NCI-H510A (cell line): ENCODE results near the gene SLC9A9.
"Not testable (repeated sequence)": the region's sequence is repeated elsewhere in the genome, so short reads cannot be mapped to it uniquely, and the experiment has no call there.

Source experiments
- DNase-seq: peaks from one replicate; lab custom pipeline; 2025; lab: John Stamatoyannopoulos, UW

The SLC9A9 gene

DNA sequence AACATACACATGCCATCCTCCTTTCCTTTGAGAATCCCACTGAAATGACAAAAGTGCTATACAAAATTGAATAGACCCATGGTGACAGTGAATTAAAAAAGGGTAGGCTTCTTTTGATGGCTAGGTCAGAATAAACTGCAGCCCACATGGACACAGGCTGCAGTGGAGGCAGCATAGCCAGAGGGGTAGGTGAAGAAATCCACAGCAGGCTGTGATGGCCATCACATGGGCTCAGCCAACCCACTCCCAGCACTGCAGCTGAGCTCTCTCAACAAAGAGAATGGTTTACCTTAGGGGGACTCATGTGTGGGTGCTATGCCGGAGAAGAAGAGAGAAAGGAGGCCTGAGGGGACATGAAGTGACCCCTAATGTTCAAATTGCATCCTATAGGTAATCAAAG, 397.6 kb downstream of the SLC9A9 start:
- DNase-seq = no peak

DNA sequence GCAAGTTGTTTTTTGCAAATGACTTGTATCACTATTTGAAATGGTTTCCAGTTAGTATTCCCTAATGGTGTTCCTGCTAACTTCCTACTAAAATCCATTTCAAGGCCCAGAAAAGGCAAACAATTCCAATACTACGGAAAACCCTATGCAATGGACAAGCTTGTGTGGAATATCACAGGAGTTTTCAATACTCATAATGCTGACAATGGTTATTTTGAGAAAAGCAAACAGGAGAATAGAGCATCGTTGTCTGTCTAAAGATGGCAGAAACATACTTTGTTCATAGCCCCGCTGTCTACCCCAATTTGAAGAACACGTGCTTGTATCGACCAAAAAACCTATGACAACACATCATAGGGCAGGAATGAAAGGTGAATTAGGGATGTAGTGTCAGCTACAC, 400.8 kb downstream of the SLC9A9 start:
- no peak for DNase-seq

DNA sequence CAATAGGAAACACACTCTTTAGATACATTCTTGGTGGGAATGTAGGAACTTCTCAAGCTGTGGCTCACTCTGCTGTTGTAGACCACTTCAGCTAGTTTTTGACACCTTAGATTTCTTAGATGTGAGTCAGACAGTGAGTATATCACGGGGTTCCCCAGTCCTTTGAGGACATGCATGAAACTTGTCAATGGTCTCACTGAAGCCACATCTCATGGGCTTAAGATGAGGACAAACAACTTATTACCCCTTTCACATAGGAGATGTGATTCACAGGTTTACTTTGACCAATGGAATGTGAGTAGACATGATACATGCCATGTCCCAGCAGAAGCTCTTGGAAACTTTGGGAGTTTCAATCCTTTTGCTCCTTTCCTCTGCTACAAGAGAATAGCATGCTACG, 403.1 kb downstream of the SLC9A9 start:
- DNase-seq = no peak

DNA sequence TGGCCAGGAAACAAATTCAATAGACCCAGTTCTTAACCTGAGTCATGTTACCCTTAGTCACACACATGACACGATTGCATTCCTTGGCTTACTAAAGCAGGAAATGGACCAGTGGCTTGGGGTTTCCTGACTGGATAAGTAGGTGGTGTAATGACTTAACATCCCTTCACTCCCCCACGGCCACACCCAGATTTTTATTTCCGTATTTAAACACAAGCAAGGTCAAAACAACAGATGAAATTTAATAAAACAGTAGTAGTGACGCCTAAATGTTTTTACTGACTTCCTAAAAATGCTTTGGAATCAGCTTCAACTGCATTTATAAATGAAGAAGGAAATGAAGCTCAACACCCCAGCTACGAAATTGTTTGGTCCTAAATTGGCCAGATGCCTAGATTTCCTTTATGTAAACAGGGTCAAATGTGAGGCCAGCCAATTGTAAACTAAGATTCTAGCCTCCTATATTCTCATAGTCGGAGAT, 404.4 kb downstream of the SLC9A9 start:
- DNase-seq = no peak

DNA sequence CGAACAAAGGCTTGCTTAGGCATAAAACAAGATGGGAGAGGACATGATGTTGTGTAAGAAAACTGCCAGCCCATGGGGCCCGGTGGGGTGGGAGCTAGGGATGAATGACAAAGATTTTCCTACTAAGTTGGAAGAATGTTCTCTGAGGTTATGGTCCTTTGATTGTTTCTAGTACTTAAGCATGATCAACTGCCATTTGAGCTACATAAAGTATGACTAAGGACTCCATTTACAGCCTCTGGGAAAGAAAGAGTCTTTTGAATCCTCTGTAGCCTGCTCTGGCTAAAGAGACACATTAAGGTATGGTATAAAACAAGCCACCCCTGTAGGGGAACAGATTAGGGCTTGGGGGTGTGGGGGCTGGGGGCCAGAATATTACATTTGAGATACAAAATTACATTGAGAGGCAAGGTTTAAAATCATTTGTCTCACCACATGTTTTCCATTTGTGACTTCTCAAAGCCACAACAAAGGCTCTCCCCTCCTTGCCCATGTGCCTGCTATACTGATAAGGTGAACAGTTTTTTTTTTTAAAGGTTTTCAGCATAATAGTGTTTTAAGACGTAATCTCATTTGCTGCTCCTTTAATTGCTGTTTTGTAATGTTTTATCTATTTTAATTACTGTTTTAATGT, 405.3 kb downstream of the SLC9A9 start:
- no peak for DNase-seq

DNA sequence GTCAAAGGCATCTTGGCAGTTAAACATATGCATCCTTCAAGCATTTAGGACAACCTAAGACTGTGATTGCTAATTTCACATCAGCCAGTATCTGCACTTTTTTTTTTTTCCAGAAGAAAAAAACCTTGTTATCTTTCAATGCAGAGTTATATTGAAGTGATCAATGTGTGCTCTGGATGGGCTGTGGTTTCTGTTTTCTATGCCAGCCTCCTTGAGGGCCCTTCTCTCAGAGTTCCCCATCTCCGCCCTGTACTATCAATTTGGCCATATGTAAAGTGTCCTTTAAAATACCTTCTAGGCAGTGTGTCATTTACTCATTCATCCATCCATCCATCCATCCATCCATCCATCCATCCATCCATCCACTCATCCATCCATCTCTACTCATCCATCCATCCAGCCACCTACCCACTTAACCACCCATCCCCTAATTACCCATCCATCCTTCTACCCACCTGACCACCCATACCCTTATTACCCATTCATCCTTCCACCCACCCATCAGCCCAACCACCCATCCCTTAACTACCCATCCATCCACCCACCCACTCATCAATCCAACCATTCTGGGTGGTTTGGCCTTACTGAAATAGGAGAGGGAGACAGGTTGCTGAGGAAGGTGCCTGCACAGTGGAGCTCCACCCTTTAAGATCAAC, 406.6 kb downstream of the SLC9A9 start:
- no peak for DNase-seq

DNA sequence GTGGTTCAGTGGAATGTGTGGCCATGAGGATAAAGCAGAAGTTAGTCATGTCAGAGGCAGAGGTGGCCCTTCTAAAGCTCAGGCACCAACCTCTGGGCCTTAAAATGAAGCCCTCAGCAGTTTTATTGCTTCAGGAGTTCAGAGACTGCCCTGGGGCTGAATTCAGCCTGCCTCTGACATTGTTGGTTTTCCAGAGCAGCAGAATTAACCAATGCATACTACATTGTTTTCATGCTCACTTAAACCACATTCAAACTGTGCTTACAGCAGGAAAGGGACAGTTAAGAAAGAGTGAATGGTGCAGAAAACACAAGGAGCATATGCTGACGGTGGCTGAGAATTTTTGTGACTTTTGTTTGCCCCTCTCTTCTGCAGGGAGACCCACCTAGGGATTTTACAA, 408.5 kb downstream of the SLC9A9 start:
- DNase-seq = no peak

DNA sequence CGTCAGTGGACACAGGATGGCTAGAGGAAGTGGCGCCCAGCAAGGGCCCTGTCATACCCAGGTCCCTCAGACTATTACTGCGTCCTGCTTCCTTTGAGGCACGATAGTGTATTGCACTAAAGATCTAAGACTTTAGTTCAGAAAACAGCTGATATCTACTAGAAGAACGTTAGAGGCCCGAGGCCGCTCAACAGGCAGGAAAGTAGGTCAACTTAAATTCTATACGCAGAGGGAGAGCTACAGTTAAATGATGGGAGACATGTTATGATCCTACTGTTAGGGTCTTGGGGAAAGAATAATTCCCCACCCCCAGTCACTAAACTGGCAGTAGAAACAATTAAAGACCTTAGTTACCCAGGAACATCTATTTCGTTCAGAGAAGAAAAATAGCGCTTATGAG, 410.9 kb downstream of the SLC9A9 start:
- DNase-seq = no peak

DNA sequence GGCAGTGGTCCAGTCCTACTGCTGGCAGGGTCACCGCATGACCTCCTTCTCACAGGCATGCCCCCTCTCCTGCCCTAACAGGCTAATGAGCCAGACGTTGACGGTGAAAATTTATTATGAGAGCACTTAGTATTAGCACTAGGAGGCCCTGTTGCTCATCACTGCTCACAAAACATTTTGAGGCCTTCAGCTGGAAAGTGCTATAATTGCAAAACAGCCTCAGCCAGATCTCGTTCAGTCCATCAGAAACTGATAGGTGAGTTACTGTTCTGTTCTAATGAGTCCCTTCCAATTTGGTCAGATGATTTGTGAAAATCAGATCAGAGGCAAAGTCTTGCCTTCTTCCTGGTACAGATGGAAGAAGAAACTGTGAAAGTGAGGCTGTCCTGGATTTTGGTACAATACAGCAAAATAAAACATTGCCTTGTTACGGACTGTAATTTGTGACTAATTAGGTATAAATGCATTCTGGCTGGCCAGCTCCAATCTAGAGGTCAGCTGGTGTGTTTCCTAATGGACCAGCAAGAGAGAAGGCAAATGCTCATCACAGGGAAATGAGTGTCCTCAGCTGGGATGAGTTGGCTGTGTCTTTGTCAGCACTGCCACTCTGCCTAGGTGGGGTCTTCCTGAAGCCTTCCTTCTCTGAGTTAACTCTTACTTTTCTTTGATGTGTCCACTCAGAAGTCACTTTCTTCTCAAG, 411.9 kb downstream of the SLC9A9 start:
- DNase-seq = no peak

DNA sequence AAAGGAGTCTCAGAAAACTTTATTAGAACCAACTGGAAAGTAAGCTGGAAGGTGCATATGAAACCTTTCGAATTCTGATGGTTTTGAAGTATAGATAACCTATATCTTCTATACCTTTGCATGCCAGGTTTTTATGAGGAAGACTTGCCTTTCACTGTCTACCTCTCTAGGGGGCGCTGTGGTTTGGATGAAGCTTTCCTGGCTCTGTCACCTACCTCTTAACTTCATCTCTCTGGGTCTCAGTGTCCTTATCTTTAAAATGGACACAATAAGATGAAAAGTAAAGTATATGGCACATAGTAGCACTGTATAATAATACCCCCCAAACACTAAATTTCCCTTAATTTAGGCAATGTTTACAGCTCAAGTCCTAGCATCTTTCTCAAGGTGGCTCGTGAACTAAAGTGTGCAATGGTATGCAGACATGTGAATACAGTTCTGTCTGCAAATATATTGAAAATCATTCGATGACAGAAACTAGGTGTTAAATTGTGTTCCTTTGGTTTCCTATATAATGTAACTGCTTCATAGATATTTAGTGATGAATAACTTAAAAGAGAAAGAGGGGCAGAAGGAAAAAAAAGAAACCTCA, 414.4 kb downstream of the SLC9A9 start:
- DNase-seq = no peak

DNA sequence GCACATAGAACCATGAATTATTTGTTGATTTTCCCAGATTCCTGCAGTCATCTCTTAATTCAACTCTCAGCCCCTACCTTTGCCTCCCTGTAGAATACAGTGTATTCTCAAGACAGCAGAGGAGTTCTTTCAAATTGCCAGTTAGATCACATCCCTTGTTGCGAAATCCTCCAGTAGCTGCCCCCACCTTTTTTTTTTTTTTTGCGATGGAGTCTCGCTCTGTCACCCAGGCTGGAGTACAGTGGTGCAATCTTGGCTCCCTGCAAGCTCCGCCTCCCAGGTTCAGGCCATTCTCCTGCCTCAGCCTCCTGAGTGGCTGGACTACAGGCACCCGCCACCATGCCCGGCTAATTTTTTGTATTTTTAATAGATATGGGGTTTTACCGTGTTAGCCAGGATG, 417.0 kb downstream of the SLC9A9 start:
- not testable (repeated sequence) for DNase-seq

DNA sequence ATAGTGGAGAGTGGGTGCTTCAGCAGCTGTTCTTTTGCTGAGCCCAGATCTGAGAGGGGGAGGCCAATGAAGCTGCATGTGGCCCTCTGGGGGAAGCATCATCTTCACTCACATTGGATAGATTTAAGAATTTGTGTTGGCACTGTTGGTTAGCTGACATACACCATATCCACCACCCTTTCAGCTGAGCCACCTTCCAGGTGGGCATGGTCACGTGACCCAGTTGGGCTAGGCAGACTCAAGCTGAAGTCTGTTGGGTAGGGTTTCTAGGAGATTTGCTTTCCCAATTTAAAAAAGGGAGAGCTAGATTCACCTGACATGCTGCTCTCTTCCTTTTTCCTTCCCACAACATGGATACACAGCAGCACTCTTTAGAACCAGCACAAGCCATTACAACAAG, 417.7 kb downstream of the SLC9A9 start:
- DNase-seq = no peak

DNA sequence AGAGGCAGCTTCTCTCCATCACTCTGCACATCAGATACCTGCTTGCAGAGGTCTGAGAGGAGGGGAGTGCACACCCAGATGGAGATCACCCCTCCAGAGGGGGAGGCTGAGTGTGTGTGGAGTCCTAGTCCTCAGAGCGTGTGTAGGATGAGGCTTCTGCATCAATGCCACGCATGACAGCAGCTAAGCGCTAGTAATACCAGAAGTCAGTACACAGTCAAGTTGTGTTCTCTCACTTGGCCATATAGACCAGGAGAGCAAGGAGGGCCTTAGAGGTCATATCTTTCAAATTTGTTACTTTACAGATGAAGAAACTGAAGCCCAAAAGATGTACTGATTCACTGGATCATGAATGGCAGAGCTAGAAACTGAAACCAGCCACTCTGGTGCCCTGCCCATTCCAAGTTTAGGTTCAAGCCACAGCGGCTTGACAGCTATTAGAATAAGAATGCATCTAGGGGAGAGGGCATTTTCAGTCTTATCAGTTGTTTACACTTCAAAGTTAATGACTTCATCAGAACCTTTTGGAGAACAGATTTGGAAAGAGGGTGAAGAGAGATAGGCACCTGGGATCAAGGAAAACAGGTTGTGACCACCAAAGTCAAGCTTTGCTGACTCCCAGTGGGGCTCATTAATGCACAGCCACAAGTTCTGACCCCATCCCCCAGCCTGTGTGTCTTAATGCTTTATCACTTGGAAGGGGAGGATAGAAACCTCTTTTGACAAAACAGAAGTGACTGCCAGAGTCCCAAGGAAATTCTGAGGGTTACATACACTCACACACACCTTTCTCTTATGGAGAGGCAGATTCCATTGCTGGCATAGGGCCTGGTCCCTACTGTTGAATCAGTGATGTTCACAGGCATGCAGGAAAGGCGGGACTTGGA, 418.4 kb downstream of the SLC9A9 start:
- DNase-seq = no peak

DNA sequence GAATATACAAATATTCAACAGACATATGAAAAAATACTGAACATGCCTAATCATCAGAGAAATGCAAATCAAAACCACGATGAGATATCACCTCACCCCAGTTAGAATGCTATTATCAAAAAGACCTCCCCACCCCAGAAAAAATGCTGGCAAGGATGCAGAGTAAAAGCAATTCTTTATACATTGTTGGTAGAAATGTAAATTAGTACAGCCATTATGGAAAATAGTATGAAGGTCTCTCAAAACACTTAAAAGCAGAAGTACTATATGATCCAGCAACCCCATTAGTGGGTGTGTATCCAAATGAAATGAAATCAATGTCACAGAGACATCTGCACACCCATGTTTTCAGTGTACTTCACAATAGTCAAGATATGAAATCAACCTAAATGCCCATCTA, 420.0 kb downstream of the SLC9A9 start:
- DNase-seq = no peak

DNA sequence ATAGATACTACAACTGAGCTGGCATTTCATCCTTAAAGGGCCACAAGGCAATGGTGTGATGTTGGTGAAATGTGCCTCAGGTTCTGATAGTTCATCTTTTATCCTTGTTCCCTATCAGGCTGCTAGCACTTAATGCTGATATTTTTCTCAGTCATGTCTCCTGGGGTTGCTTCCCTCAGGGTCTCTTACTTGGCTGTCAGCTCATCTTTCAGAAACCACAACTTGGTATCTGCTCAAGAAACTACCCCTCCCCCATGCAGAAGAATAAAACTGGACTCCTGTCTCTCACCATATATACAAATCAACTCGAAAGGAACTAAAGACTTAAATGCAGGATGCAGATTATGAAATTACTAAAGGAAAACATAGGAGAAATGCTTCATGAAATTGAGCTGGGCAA, 420.6 kb downstream of the SLC9A9 start:
- DNase-seq = no peak

DNA sequence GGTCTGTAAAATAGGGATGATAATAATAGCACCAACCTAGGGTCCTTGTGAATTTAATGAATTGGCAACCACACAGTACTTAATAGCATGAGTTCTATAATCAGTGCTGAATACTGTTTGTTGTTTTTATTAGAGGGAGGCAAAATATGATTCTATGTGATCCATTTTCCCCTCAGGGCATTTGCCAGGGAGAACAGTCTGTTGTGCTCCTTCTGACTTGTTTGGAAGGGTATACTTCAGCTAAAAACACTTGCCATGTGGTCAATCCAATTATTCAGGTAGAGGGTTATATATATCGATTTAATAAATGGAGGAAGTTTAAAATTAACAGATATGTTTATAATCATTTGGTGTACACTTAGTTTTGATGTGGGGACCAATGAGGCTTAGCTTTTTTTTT, 423.4 kb downstream of the SLC9A9 start:
- DNase-seq = no peak

DNA sequence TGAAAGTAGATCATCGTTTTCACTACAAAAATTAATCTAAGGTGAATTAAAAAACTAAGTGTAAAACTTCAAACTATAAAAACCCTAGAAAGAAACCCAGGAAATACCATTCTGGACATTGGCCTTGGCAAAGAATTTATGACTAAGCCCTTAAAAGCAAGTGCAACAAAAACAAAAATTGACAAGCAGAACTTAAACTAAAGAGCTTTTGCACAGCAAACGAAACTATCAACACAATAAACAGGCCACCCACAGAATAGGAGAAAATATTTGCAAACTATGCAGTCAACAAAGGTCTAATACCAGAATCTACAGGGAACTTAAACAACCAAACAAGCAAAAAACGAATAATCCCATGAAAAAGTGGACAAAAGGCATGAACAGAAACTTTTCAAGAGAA, 426.7 kb downstream of the SLC9A9 start:
- no peak for DNase-seq

DNA sequence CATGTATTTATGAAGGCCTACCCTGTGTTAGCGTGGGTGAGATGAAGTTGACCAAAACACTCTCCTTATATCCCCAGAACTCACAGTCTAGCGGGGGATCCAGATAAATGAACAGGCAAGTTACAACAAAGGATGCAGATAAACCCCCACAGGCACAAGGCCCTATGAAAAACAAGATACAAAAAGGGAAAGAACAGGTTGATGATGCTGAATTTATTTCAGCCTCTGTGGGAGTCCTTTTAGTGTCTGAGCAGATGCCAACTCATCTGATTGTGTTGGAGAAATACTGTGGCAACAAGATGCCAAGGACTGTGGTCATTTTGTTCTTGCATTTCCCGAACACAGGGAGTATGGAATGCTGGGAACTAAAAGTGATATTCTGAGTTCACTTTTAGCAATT, 428.7 kb downstream of the SLC9A9 start:
- DNase-seq = no peak

DNA sequence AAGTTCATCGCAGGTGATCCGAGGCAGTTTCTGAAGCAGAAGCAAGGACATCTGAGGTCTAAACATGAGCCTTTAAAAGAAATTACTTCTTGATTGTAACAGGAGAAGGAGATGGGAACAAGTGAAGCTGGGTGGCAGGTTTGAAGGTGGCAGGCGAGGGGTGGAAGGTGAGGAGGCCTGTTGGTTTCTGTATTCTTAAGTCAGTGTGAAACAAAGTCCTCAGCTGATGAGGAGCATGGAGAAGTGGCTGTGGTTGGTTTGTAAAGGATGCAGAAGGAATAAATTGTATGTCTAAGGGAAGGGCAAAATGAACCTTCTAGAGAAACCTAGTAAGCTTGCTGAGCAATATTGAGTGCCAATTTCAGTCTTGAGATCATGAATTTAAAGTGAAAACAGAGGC, 429.9 kb downstream of the SLC9A9 start:
- no peak for DNase-seq

DNA sequence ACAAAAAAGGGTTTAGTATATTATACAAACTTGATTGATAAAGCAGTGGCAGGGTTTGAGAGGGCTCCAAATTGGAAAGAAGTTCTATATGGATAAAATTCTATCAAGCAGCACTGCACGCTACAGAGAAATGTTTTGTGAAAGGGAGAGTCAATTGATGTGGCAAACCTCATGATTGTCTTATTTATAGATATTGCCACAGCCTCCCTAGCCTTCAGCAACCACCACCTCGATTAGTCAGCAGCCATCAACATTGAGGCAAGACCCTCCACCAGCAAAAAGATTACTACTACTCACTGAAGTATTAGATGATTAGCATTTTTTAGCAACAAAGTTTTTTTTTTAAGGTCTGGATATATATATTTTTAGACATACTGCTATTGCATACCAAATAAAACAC, 432.0 kb downstream of the SLC9A9 start:
- no peak for DNase-seq

DNA sequence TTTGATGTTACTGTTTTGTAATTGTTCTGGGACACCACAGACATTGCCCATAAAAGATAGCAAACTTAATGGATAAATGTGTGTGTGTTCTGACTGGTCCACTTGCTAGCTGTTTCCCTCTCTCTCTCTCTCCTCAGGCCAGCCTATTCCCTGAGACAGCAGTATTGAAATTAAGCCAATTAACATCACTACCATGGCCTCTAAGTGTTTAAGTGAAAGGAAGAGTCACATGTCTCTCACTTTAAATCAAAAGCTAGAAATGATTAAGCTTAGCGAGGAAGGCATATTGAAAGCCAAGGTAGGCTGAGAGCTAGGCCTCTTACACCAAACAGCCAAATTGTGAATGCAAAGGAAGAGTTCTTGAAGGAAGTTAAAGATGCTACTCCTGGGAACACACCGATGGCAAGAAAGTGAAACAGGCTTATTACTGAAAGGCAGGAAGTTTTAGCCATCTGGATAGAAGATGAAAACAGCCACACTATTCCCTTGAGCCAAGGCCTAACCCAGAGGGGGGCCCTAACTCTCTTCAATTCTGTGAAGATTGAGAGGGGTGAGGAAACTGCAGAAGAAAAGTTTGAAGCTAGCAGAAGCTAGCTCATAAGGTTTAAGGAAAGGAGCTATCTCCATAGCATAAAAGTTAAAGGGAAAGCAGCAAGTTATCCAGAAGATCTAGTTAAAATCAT, 433.6 kb downstream of the SLC9A9 start:
- no peak for DNase-seq
